Esophagus (tissue), 2 donors: ENCODE data around the gene FGF1. TPM values are rescaled to one million over a fixed set of nuclear protein-coding genes. Genes with fewer than 3 reads are reported as not detected.
A peak's percentile ranks its signal among the peaks of the same experiment; 100 is the strongest.

Experiments used
- H3K27ac ChIP-seq, 2 donors: one replicate each; pipeline ENCODE4 v1.5.1; 2013; ENCODE audit warnings: low read depth in 2 of 2, mild to moderate bottlenecking in 2 of 2, inconsistent platforms in 1 of 2, low read length in 1 of 2, moderate library complexity in 1 of 2
- H3K27me3 ChIP-seq, 2 donors: one replicate each; pipeline ENCODE4 v1.6.1; 2013; ENCODE audit warnings: low read length in 2 of 2, control low read depth in 1 of 2, mild to moderate bottlenecking in 1 of 2; ENCODE audit not compliant: insufficient read depth in 2 of 2, control insufficient read depth in 1 of 2
- H3K36me3 ChIP-seq, 2 donors: one replicate each; pipeline ENCODE4 v1.6.1; 2013; ENCODE audit warnings: low read length in 1 of 2; ENCODE audit not compliant: control insufficient read depth in 2 of 2, insufficient read depth in 2 of 2
- H3K4me1 ChIP-seq, 2 donors: one replicate each; pipeline ENCODE4 v1.6.1; 2013; ENCODE audit warnings: low read length in 1 of 2; ENCODE audit not compliant: control insufficient read depth in 2 of 2, insufficient read depth in 2 of 2
- H3K4me3 ChIP-seq, 2 donors: one replicate each; pipeline ENCODE4 v1.5.1; 2013; ENCODE audit warnings: low read length in 2 of 2, mild to moderate bottlenecking in 2 of 2, low read depth in 1 of 2, moderate library complexity in 1 of 2
- H3K9me3 ChIP-seq, 2 donors: one replicate each; pipeline ENCODE4 v1.6.1; 2013; ENCODE audit warnings: mild to moderate bottlenecking in 2 of 2, low read depth in 1 of 2, low read length in 1 of 2, moderate library complexity in 1 of 2; ENCODE audit not compliant: control insufficient read depth in 2 of 2, insufficient read depth in 1 of 2
- WGBS, 2 donors: extraction: QIAGEN DNeasy Blood & Tissue Kit; methylation state at CpG; one replicate each; pipeline ENCODE4 v1.1.7; 2013; 5-methylcytosine and 5-hydroxymethylcytosine counted together
- polyA plus RNA-seq, 2 donors: library from polyadenylated mRNA; stranded (reverse); fragments of 200-250 nt; gene quantifications; one replicate each; pipeline ENCODE4 v1.2.3, GENCODE V29; 2013
- donor health status: healthy with polysubstance abuse.
- donor health status: Bipolar disorder and iron deficiency.

Gene FGF1
- under 1 TPM; 0.56 to 0.57 TPM for polyA plus RNA-seq

DNA sequence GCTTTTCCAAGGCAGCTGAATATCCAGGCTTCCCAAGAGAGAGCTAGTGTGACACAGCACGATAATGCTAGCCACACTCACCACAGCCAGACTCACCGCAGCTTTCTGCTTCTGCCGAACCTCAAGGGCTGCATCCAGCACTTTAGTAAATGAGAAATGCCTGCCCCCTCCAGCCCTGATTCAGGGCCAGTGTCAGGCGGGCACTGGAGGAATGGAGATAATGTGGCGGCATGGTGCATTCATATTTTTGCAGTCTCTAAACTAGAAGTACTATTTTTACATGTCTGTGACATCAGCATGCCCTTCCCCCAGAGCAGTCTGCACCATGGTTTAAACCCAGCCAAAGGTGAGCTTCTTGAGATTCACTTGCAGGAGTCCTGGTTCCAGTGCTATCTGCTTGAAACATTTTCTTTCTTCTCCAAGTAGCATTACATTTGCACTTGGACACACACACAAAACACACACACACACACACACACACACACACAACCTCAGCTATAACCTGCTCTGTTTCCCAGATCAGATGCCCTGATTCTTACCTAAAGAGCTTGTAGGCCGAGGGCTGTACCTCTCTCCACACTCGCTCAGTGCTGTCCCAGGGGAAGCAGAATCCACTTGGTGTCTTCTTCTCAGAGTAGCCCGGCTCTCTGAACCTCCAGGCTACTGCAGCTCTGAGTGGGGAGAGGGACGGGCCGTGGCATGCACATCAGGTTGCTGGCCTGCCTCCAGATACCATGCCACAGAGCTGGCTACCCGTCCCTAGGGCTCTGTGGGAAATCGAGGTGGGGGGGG lies at the start of gene FGF1:
Gene FGF1, minus strand, starts transcription at position 673 of the 792 bp plus-strand sequence. CDS start 71,963 bp downstream, outside the sequence.
- no peaks in the 10 kb centered on the region for H3K9me3 ChIP-seq
- no peaks in the 10 kb centered on the region for H3K36me3 ChIP-seq
- WGBS, 2 donors = 32 to 38% methylated on average over 12 of the region's 12 CpGs
- H3K4me3 ChIP-seq = no peak within 1 kb of the TSS
- peaks cover 0 to 2% of the 10 kb centered on the region in 2 donors for H3K27me3 ChIP-seq
- H3K27ac ChIP-seq = peak within 1 kb of the TSS; percentile 29 to 45
- peaks cover 8 to 16% of the 10 kb centered on the region in 2 donors for H3K4me1 ChIP-seq

- no peaks in the 10 kb centered on the region for H3K36me3 ChIP-seq
- no peaks in the 10 kb centered on the region for H3K4me1 ChIP-seq
- no peak overlapping the region for H3K4me3 ChIP-seq
- H3K9me3 ChIP-seq = no peaks in the 10 kb centered on the region
- H3K27me3 ChIP-seq = no peaks in the 10 kb centered on the region
- WGBS, 2 donors = 84 to 86% methylated on average over 2 of the region's 2 CpGs
- H3K27ac ChIP-seq = no peak overlapping the region
Measured at GRCh38 chr5:142727735-142728047, 41.8 kb upstream of the FGF1 start.

GRCh38 chr5:142726188-142726731 lies 40.4 kb upstream of the FGF1 start:
- Histone ChIP-seq H3K4me3 (no peak overlapping the region), H3K27ac (no peak overlapping the region), H3K27me3 (no peaks in the 10 kb centered on the region), H3K4me1 (no peaks in the 10 kb centered on the region), H3K9me3 (no peaks in the 10 kb centered on the region), H3K36me3 (no peaks in the 10 kb centered on the region)
- 38 to 56% methylated on average over 2 of the region's 2 CpGs for WGBS, 2 donors

GRCh38 chr5:142725231-142726187 lies 39.6 kb upstream of the FGF1 start:
- no peaks in the 10 kb centered on the region for H3K27me3 ChIP-seq
- no peaks in the 10 kb centered on the region for H3K36me3 ChIP-seq
- 75 to 79% methylated on average over 4 of the region's 4 CpGs for WGBS, 2 donors
- no peak overlapping the region for H3K4me3 ChIP-seq
- no peak overlapping the region for H3K27ac ChIP-seq
- no peaks in the 10 kb centered on the region for H3K9me3 ChIP-seq
- H3K4me1 ChIP-seq = peaks cover 0 to 5% of the 10 kb centered on the region in 2 donors

- Histone ChIP-seq H3K27me3 (no peaks in the 10 kb centered on the region), H3K9me3 (no peaks in the 10 kb centered on the region), H3K27ac (no peak overlapping the region), H3K4me3 (no peak overlapping the region), H3K4me1 (peaks cover 0 to 5% of the 10 kb centered on the region in 2 donors), H3K36me3 (no peaks in the 10 kb centered on the region)
- 94 to 95% methylated on average over 9 of the region's 9 CpGs for WGBS, 2 donors
Measured at GRCh38 chr5:142724821-142725220, 38.9 kb upstream of the FGF1 start.

DNA sequence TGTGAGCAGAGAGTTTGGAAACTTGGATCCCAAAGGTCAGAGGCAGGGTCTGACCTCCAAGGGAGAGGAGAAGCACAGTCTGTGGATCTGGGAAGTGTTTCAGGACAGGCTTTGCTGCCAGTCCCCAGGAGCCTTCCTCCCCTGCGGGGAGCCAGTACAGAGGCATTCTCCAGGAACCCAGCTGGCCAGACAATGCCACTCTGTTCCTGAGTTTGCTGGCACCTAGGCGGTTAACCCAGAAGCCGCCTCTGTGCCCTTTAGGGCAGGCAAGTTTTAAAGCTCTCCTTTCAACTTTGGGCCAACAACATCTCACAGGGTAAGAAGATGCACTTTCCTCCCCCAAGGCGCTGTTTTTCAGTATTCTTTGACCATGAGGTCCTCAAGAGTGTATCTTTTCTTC lies 37.0 kb upstream of the FGF1 start:
- Histone ChIP-seq H3K27ac (no peak overlapping the region), H3K4me3 (no peak overlapping the region)
- 79 to 89% methylated on average over 4 of the region's 4 CpGs for WGBS, 2 donors

GRCh38 chr5:142722146-142722545 lies 36.3 kb upstream of the FGF1 start:
- H3K9me3 ChIP-seq = no peaks in the 10 kb centered on the region
- no peaks in the 10 kb centered on the region for H3K27me3 ChIP-seq
- no peaks in the 10 kb centered on the region for H3K36me3 ChIP-seq
- H3K27ac ChIP-seq = no peak overlapping the region
- H3K4me1 ChIP-seq = peaks cover 0 to 5% of the 10 kb centered on the region in 2 donors
- no peak overlapping the region for H3K4me3 ChIP-seq
- 93 to 94% methylated on average over 6 of the region's 6 CpGs for WGBS, 2 donors

More for the DNA sequence above, 37.0 kb upstream of the FGF1 start:
- peaks cover 0 to 5% of the 10 kb centered on the region in 2 donors for H3K4me1 ChIP-seq
- no peaks in the 10 kb centered on the region for H3K36me3 ChIP-seq
- H3K9me3 ChIP-seq = no peaks in the 10 kb centered on the region
- no peaks in the 10 kb centered on the region for H3K27me3 ChIP-seq

DNA sequence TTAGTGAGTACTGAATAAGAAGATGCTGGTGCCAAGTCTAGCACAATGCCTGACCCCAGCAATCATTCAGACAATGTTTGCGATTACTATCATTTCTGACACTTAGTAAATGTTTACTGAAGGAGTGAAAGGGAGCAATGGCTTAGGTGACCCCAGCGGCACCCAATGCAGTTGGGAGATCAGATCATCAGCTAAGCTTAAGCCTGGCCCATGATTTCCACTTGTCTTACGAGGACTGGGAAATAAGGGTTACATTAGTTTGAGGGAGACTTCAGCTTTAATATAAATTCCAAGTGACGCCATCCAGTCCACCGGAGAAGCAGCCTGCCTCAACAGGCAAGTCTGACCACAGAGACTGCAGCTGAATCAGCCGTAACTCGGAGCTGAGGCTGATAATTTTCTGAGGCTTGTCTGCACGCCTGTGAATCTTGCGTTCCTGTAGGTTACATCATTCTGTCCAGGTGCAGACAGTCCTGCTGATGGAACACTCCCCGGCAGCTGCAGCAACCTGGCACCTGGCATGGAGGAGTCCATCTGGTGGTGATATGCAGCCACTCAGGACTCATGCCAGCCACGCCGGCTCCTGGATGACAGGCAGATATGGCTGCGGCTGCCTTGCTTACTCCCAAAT lies 34.9 kb upstream of the FGF1 start:
- no peaks in the 10 kb centered on the region for H3K27me3 ChIP-seq
- H3K36me3 ChIP-seq = no peaks in the 10 kb centered on the region
- H3K9me3 ChIP-seq = no peaks in the 10 kb centered on the region
- H3K4me3 ChIP-seq = no peak overlapping the region
- H3K4me1 ChIP-seq = peaks cover 0 to 5% of the 10 kb centered on the region in 2 donors
- 42 to 51% methylated on average over 13 of the region's 13 CpGs for WGBS, 2 donors
- H3K27ac ChIP-seq = no peak overlapping the region

DNA sequence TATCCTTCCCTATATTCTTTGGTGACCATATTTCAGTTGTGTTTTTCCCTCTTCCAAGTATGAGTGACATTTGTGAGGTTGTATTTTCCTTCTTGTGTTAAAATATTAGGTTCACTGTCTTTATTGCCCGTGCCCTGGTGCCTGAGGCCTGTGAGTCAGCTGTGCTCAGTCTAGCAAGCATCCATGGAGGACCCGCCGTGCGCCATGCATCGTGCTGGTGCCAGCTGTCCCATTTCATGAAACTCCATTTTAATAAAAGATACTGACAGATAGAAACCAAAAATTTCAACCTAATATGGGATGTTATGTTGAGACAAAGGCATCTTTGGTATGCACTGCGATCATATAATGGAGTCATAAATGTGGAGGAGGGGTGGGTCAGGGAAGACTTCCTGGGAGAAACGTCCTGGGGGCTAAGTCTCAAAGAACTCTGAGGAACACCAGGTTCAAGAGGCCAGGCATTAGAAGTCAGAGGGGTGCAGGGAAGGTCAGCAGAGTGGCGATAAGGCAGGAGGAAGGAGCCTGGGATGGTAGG lies 34.0 kb upstream of the FGF1 start:
- no peak overlapping the region for H3K4me3 ChIP-seq
- no peak overlapping the region for H3K27ac ChIP-seq
- H3K27me3 ChIP-seq = no peaks in the 10 kb centered on the region
- H3K4me1 ChIP-seq = peaks cover 0 to 5% of the 10 kb centered on the region in 2 donors
- 81 to 88% methylated on average over 8 of the region's 8 CpGs for WGBS, 2 donors
- H3K36me3 ChIP-seq = no peaks in the 10 kb centered on the region
- no peaks in the 10 kb centered on the region for H3K9me3 ChIP-seq
